Panc1 (cell line): ENCODE measurements around the gene DENND4C. TPM values are rescaled to one million over a fixed set of nuclear protein-coding genes. Genes with fewer than 3 reads are reported as not detected.
"Not testable (repeated sequence)": the region's sequence is repeated elsewhere in the genome, so short reads cannot be mapped to it uniquely, and the experiment has no call there.

Source experiments
- ATAC-seq: fragments of 200-7000 bp; cut with Tn5 transposase; 2 replicates; pipeline ENCODE4 v1.9.1; 2020; ENCODE audit warnings: mild to moderate bottlenecking, moderate library complexity
- BruUV-seq: library from RNA; stranded (reverse); fragments of 400-500 nt; replicated peaks from 2 replicates; lab custom pipeline; 2021; lab: Mats Ljungman, UMichigan
- CTCF ChIA-PET: fragments of 300-600 bp; sonication (Branson Sonifier 250); formaldehyde crosslinking; loops from one replicate; lab custom pipeline; 2022; ENCODE audit warnings: antibody characterized with exemption; lab: Charles Lee
- POLR2A ChIA-PET: fragments of 300-600 bp; sonication (Branson Sonifier 250); formaldehyde crosslinking; loops from one replicate; lab custom pipeline; 2022; ENCODE audit warnings: antibody characterized with exemption; lab: Charles Lee
- DNase-seq: peaks from one replicate; pipeline ENCODE4 v3.0.0-alpha.2; 2010; ENCODE audit warnings: low read depth, low spot score
- H3K27ac ChIP-seq: 2 replicates; pipeline ENCODE4 v1.5.1; 2011; ENCODE audit warnings: mild to moderate bottlenecking, low read length, inconsistent platforms
- H3K27me3 ChIP-seq: fragments of 200-500 bp; sonication (Bioruptor generic); 2 replicates; pipeline ENCODE4 v1.6.0; 2014; ENCODE audit warnings: low read length, inconsistent platforms; ENCODE audit not compliant: control insufficient read depth, insufficient read depth
- H3K36me3 ChIP-seq: fragments of 200-500 bp; sonication (Bioruptor generic); 2 replicates; pipeline ENCODE4 v1.5.1; 2014; ENCODE audit warnings: inconsistent platforms, mild to moderate bottlenecking, low read length, moderate library complexity; ENCODE audit not compliant: control insufficient read depth, insufficient read depth
- H3K4me1 ChIP-seq: 2 replicates; pipeline ENCODE4 v1.5.1; 2011; ENCODE audit warnings: inconsistent platforms, mild to moderate bottlenecking, low read length, moderate library complexity; ENCODE audit not compliant: control insufficient read depth, insufficient read depth
- H3K4me3 ChIP-seq, 2 experiments: 2 replicates each; pipeline ENCODE4 v1.5.1; 2011 to 2012; ENCODE audit warnings: low read depth in 2 of 2, low read length in 2 of 2, mild to moderate bottlenecking in 2 of 2, inconsistent platforms in 1 of 2, moderate library complexity in 1 of 2
- H3K9me3 ChIP-seq: fragments of 200-500 bp; sonication (Bioruptor generic); 2 replicates; pipeline ENCODE4 v1.5.1; 2014; ENCODE audit warnings: low read depth, mild to moderate bottlenecking, inconsistent platforms, low read length, moderate library complexity; ENCODE audit not compliant: control insufficient read depth, insufficient read depth
- CTCF ChIP-seq: fragments of 450-650 bp; IDR thresholded peaks from 2 replicates; pipeline ENCODE4 v1.5.1; 2017; ENCODE audit warnings: mild to moderate bottlenecking
- POLR2AphosphoS5 ChIP-seq: IDR thresholded peaks from 2 replicates; pipeline ENCODE4 v1.6.1; 2012; ENCODE audit warnings: mild to moderate bottlenecking, low read depth, low read length, moderate library complexity
- REST ChIP-seq, 2 experiments: IDR thresholded peaks; 2 replicates each; pipeline ENCODE4 v1.6.1; 2011 to 2012; ENCODE audit warnings: low read depth in 2 of 2, control low read depth in 1 of 2, low read length in 1 of 2, mild to moderate bottlenecking in 1 of 2, moderate library complexity in 1 of 2; ENCODE audit not compliant: insufficient read depth in 1 of 2
- SIN3A ChIP-seq: IDR thresholded peaks from 2 replicates; pipeline ENCODE4 v1.6.1; 2012; ENCODE audit warnings: low read depth, mild to moderate bottlenecking, low read length, moderate library complexity, borderline replicate concordance; ENCODE audit not compliant: insufficient read depth
- TCF7L2 ChIP-seq: IDR thresholded peaks from 2 replicates; pipeline ENCODE4 v1.6.1; 2011; ENCODE audit warnings: mild to moderate bottlenecking, low read depth, low read length, inconsistent platforms
- in situ Hi-C: cut with HindIII; loops from 2 replicates; pipeline ENCODE4 v1.10.0; 2016; ENCODE audit warnings: low sequenced_read_pairs, low pct_unique_long_range_greater_than_20kb
- intact Hi-C: fragments of 100-400 bp; cut with micrococcal nuclease; formaldehyde crosslinking; loops from one replicate; pipeline ENCODE4 v1.10.0; 2022; ENCODE audit not compliant: unreplicated experiment
- total RNA-seq: library from RNA; stranded (reverse); gene quantifications from one replicate; pipeline ENCODE4 v1.2.1, GENCODE V29; 2021; ENCODE audit not compliant: unreplicated experiment

The DENND4C gene
- total RNA-seq, 1 experiment from 2014 or later: 10.5 TPM

GRCh38 chr9:19386502-19387044, 156.1 kb downstream of the DENND4C start:
- Histone ChIP-seq H3K4me1 (no peaks in the 10 kb centered on the region), H3K36me3 (no peaks in the 10 kb centered on the region), H3K9me3 (no peaks in the 10 kb centered on the region), H3K4me3 (no peak overlapping the region), H3K27ac (no peak overlapping the region), H3K27me3 (no peaks in the 10 kb centered on the region)
- DNase-seq (no peak), ATAC-seq (no peak)
- TF ChIP-seq REST (IDR thresholded peaks at IDR 0.05; ENCODE audit: insufficient read depth in 1 of 2, low read depth in 2 of 2, low read length in 1 of 2) (no peak), POLR2AphosphoS5 (no peak), CTCF (no peak), SIN3A (no peak), TCF7L2 (no peak)
- intact Hi-C loops (no loop called here), in situ Hi-C loops (no loop called here)
- ChIA-PET POLR2A (no interaction called here), CTCF (no interaction called here)
- no TSS peak for BruUV-seq

GRCh38 chr9:19387317-19387716, 156.8 kb downstream of the DENND4C start:
- in situ Hi-C loops: no loop called here
- Histone ChIP-seq H3K27me3 (no peaks in the 10 kb centered on the region), H3K4me3 (no peak overlapping the region), H3K9me3 (no peaks in the 10 kb centered on the region), H3K4me1 (no peaks in the 10 kb centered on the region), H3K36me3 (no peaks in the 10 kb centered on the region), H3K27ac (no peak overlapping the region)
- ChIA-PET POLR2A (no interaction called here), CTCF (no interaction called here)
- BruUV-seq: no TSS peak
- ATAC-seq: no peak
- no peak for DNase-seq
- no peak for TF ChIP-seq POLR2AphosphoS5
- no peak for TF ChIP-seq REST (IDR thresholded peaks at IDR 0.05; ENCODE audit: insufficient read depth in 1 of 2, low read depth in 2 of 2, low read length in 1 of 2)
- no peak for TF ChIP-seq CTCF
- TF ChIP-seq TCF7L2: no peak
- no peak for TF ChIP-seq SIN3A
- intact Hi-C loops: no loop called here

- intact Hi-C loops, in situ Hi-C loops, H3K36me3 ChIP-seq, H3K9me3 ChIP-seq, H3K4me3 ChIP-seq, H3K27me3 ChIP-seq, ATAC-seq, BruUV-seq, H3K4me1 ChIP-seq, CTCF ChIA-PET, DNase-seq, H3K27ac ChIP-seq, POLR2A ChIA-PET: not testable (repeated sequence)
These were observed 159.0 kb downstream of the DENND4C start for GRCh38 chr9:19389539-19389938.
